IMR-90 (cell line): Measurements from ENCODE around the gene NHP2. TPM values are rescaled to one million over a fixed set of nuclear protein-coding genes. Genes with fewer than 3 reads are reported as not detected.

Experiments
- ATAC-seq: fragments of 200-7000 bp; cut with Tn5 transposase; 2 replicates; pipeline ENCODE4 v1.9.1; 2020; ENCODE audit warnings: low read depth, mild to moderate bottlenecking, moderate library complexity
- BruUV-seq: library from RNA; stranded (reverse); fragments of 400-500 nt; replicated peaks from 2 replicates; lab custom pipeline; 2021; lab: Mats Ljungman, UMichigan
- CTCF ChIA-PET: fragments of 300-600 bp; formaldehyde crosslinking; extraction: SDS; loops from one replicate; lab custom pipeline; 2021; ENCODE audit warnings: antibody characterized with exemption; lab: Yijun Ruan, JAX
- POLR2A ChIA-PET: fragments of 300-600 bp; sonication (Branson Sonifier 250); formaldehyde crosslinking; loops from one replicate; lab custom pipeline; 2022; ENCODE audit warnings: antibody characterized with exemption; ENCODE audit not compliant: unreplicated experiment; lab: Charles Lee
- DNase-seq: peaks from one replicate; pipeline ENCODE4 v3.0.0; 2013
- H2AFZ ChIP-seq: replicated peaks from 2 replicates; pipeline ENCODE3; 2013; ENCODE audit warnings: low read length, mild to moderate bottlenecking; ENCODE audit not compliant: poor library complexity
- H2AK5ac ChIP-seq: 2 replicates; pipeline ENCODE4 v1.6.1; 2013; ENCODE audit warnings: low read depth, low read length, inconsistent platforms
- H2AK9ac ChIP-seq: replicated peaks from 2 replicates; pipeline ENCODE3; 2013; ENCODE audit warnings: mild to moderate bottlenecking, low read depth, low read length, moderate library complexity; ENCODE audit not compliant: poor library complexity
- H2BK120ac ChIP-seq: 2 replicates; pipeline ENCODE4 v1.6.1; 2013; ENCODE audit warnings: low read depth, low read length, inconsistent platforms
- H2BK15ac ChIP-seq: 3 replicates; pipeline ENCODE4 v1.6.1; 2013; ENCODE audit warnings: low read depth, low read length, inconsistent platforms
- H2BK20ac ChIP-seq: 2 replicates; pipeline ENCODE4 v1.6.1; 2013; ENCODE audit warnings: low read depth, mild to moderate bottlenecking, inconsistent platforms, low read length, moderate library complexity
- H2BK5ac ChIP-seq: 2 replicates; pipeline ENCODE4 v1.6.1; 2013; ENCODE audit warnings: mild to moderate bottlenecking, low read depth, low read length, inconsistent platforms; ENCODE audit not compliant: poor library complexity, severe bottlenecking
- H3K14ac ChIP-seq: replicated peaks from 2 replicates; pipeline ENCODE4 v1.6.1; 2013; ENCODE audit warnings: low read depth, low read length, inconsistent platforms
- H3K18ac ChIP-seq: 2 replicates; pipeline ENCODE4 v1.6.1; 2013; ENCODE audit warnings: low read depth, low read length, control low read depth
- H3K23ac ChIP-seq: 2 replicates; pipeline ENCODE4 v1.6.1; 2013; ENCODE audit warnings: low read depth, low read length, inconsistent platforms
- H3K27ac ChIP-seq: 2 replicates; pipeline ENCODE4 v1.5.1; 2013; ENCODE audit warnings: mild to moderate bottlenecking, control low read depth, low read length; ENCODE audit not compliant: insufficient read depth
- H3K27me3 ChIP-seq: 2 replicates; pipeline ENCODE4 v1.6.1; 2013; ENCODE audit warnings: low read length; ENCODE audit not compliant: control insufficient read depth, insufficient read depth
- H3K36me3 ChIP-seq: 2 replicates; pipeline ENCODE4 v1.6.1; 2013; ENCODE audit warnings: low read length, mixed read lengths; ENCODE audit not compliant: control insufficient read depth, insufficient read depth
- H3K4ac ChIP-seq: 2 replicates; pipeline ENCODE4 v1.6.1; 2013; ENCODE audit warnings: low read depth, low read length, inconsistent platforms
- H3K4me1 ChIP-seq: 2 replicates; pipeline ENCODE4 v1.6.1; 2013; ENCODE audit warnings: low read length, mixed read lengths; ENCODE audit not compliant: control insufficient read depth, insufficient read depth
- H3K4me2 ChIP-seq: 2 replicates; pipeline ENCODE4 v1.6.1; 2013; ENCODE audit warnings: low read depth, mild to moderate bottlenecking, control low read depth, low read length, moderate library complexity
- H3K4me3 ChIP-seq: 2 replicates; pipeline ENCODE4 v1.5.1; 2013; ENCODE audit warnings: low read depth, mild to moderate bottlenecking, control low read depth, low read length, moderate library complexity; ENCODE audit not compliant: insufficient read depth
- H3K56ac ChIP-seq: 2 replicates; pipeline ENCODE4 v1.6.1; 2013; ENCODE audit warnings: low read length, inconsistent platforms; ENCODE audit not compliant: insufficient read depth; ENCODE audit errors: extremely low read depth
- H3K79me1 ChIP-seq, 2 experiments: 2 replicates each; pipeline ENCODE4 v1.6.1; 2013; ENCODE audit warnings: low read length in 2 of 2, inconsistent platforms in 1 of 2, low read depth in 1 of 2
- H3K9ac ChIP-seq: 2 replicates; pipeline ENCODE4 v1.6.1; 2013; ENCODE audit warnings: low read depth, low read length, control low read depth
- H3K9me1 ChIP-seq: 2 replicates; pipeline ENCODE4 v1.6.1; 2013; ENCODE audit warnings: low read length, inconsistent platforms; ENCODE audit not compliant: insufficient read depth
- H3K9me3 ChIP-seq: 2 replicates; pipeline ENCODE4 v1.6.1; 2013; ENCODE audit warnings: low read length; ENCODE audit not compliant: control insufficient read depth, insufficient read depth
- H4K20me1 ChIP-seq: 2 replicates; pipeline ENCODE4 v1.6.1; 2013; ENCODE audit warnings: low read length, inconsistent platforms; ENCODE audit not compliant: insufficient read depth
- H4K5ac ChIP-seq: 2 replicates; pipeline ENCODE4 v1.6.1; 2013; ENCODE audit warnings: mild to moderate bottlenecking, low read depth, low read length, control low read depth
- H4K8ac ChIP-seq, 2 experiments: 2 replicates each; pipeline ENCODE4 v1.6.1; 2013; ENCODE audit warnings: low read depth in 2 of 2, low read length in 2 of 2, control low read depth in 1 of 2, inconsistent platforms in 1 of 2
- H4K91ac ChIP-seq: 2 replicates; pipeline ENCODE4 v1.6.1; 2013; ENCODE audit warnings: low read depth, low read length, inconsistent platforms; ENCODE audit not compliant: insufficient read depth
- ELK1 ChIP-seq: fragments of 150-350 bp; IDR thresholded peaks from 2 replicates; pipeline ENCODE4 v1.6.1; 2016; ENCODE audit warnings: low read depth, mild to moderate bottlenecking, low read length, moderate library complexity, borderline replicate concordance
- MAFK ChIP-seq: IDR thresholded peaks from 2 replicates; pipeline ENCODE4 v1.6.1; 2012; ENCODE audit warnings: low read depth, low read length, improper control_type of control experiment
- MAZ ChIP-seq: IDR thresholded peaks from 2 replicates; pipeline ENCODE4 v1.6.1; 2012; ENCODE audit warnings: low read depth, mild to moderate bottlenecking, low read length, improper control_type of control experiment, moderate library complexity, borderline replicate concordance
- MXI1 ChIP-seq: IDR thresholded peaks from 2 replicates; pipeline ENCODE4 v1.6.1; 2012; ENCODE audit warnings: low read depth, mild to moderate bottlenecking, low read length, moderate library complexity, borderline replicate concordance
- NFE2L2 ChIP-seq: fragments of 150-350 bp; IDR thresholded peaks from 2 replicates; pipeline ENCODE4 v1.6.1; 2016; ENCODE audit warnings: low read depth, mild to moderate bottlenecking, low read length
- POLR2A ChIP-seq: IDR thresholded peaks from 2 replicates; pipeline ENCODE4 v1.6.1; 2012; ENCODE audit warnings: mild to moderate bottlenecking, low read depth, low read length
- RAD21 ChIP-seq: IDR thresholded peaks from 2 replicates; pipeline ENCODE4 v1.6.1; 2012; ENCODE audit warnings: low read length, improper control_type of control experiment
- RCOR1 ChIP-seq: IDR thresholded peaks from 2 replicates; pipeline ENCODE4 v1.6.1; 2012; ENCODE audit warnings: mild to moderate bottlenecking, low read length, improper control_type of control experiment; ENCODE audit not compliant: insufficient replicate concordance
- SMC3 ChIP-seq: fragments of 150-350 bp; IDR thresholded peaks from 2 replicates; pipeline ENCODE4 v1.6.1; 2016; ENCODE audit warnings: low read depth, mild to moderate bottlenecking, antibody characterized with exemption, low read length, moderate library complexity
- WGBS, 2 experiments: methylation state at CpG; one replicate each; pipeline versions ENCODE4 v1.1.5 to v1.1.7; 2013; ENCODE audit warnings: missing lambda C conversion rate in 2 of 2; ENCODE audit not compliant: insufficient read length in 1 of 2; ENCODE audit errors: extremely low coverage in 2 of 2; 5-methylcytosine and 5-hydroxymethylcytosine counted together
- dilution Hi-C: fragments of 300-500 bp; cut with HindIII; formaldehyde crosslinking; loops from one replicate; pipeline ENCODE4 v1.14.3; 2018; ENCODE audit warnings: low sequenced_read_pairs; ENCODE audit not compliant: unreplicated experiment
- in situ Hi-C: fragments of 300-500 bp; cut with MboI; formaldehyde crosslinking; loops from 3 replicates; pipeline ENCODE4 v1.14.3; 2019; ENCODE audit warnings: low sequenced_read_pairs, inconsistent platforms, mixed read lengths
- intact Hi-C: fragments of 100-400 bp; cut with micrococcal nuclease; formaldehyde crosslinking; loops from 2 replicates; pipeline ENCODE4 v1.10.0; 2022
- polyA plus RNA-seq, 3 experiments: library from polyadenylated mRNA; depleted of rRNA; stranded (reverse); fragments of >200 nt; gene quantifications; 2 replicates each; pipeline ENCODE4 v1.2.3, GENCODE V29; 2012; ENCODE audit warnings: low replicate concordance in 1 of 3
- total RNA-seq: library from RNA; depleted of rRNA; stranded (reverse); fragments of >200 nt; gene quantifications from 2 replicates; pipeline ENCODE4 v1.2.3, GENCODE V29; 2012
- TF ChIP-seq, protein P1 (sequence below): fragments of 150-350 bp; IDR thresholded peaks from 2 replicates; pipeline ENCODE4 v1.6.1; 2017; ENCODE audit warnings: mild to moderate bottlenecking, antibody characterized with exemption, low read length, low read depth
- TF ChIP-seq, protein P2 (sequence below): conservative IDR thresholded peaks from 2 replicates; pipeline ENCODE4 v1.5.1; 2012; ENCODE audit warnings: mild to moderate bottlenecking, low read depth, low read length, improper control_type of control experiment

Gene NHP2
- total and polyA plus RNA-seq, 2 of the 4 experiments (the other 2 are of a cell fraction) = 180 to 278 TPM

- Histone ChIP-seq H3K36me3 (no peaks in the 10 kb centered on the region), H2AK9ac (no peak overlapping the region), H4K5ac (no peak overlapping the region), H2BK5ac (no peak overlapping the region), H3K9ac (no peak overlapping the region), H2BK20ac (no peak overlapping the region), H3K27me3 (peaks cover 23% of the 10 kb centered on the region; the same call in 1 of the 2 replicates), H3K4me1 (no peaks in the 10 kb centered on the region), H3K9me1 (no peaks in the 10 kb centered on the region), H3K4me3 (no peak overlapping the region), H3K14ac (no peak overlapping the region), H2AFZ (no peak overlapping the region), H3K9me3 (peaks cover 5% of the 10 kb centered on the region; the same call in 1 of the 2 replicates), H3K56ac (no peak overlapping the region), H3K27ac (no peak overlapping the region), H2BK15ac (no peak overlapping the region), H2AK5ac (no peak overlapping the region), H3K18ac (no peak overlapping the region), H4K91ac (no peak overlapping the region), H4K8ac (no peak overlapping the region), H3K4ac (no peak overlapping the region), H3K79me1 (no peaks in the 10 kb centered on the region), H4K20me1 (no peaks in the 10 kb centered on the region), H3K4me2 (no peak overlapping the region), H2BK120ac (no peak overlapping the region), H3K23ac (no peak overlapping the region)
- ChIA-PET POLR2A (no interaction called here), CTCF (no interaction called here)
- TF ChIP-seq RCOR1 (no peak), ELK1 (no peak), RAD21 (no peak), NFE2L2 (no peak), SMC3 (no peak), MAFK (no peak), POLR2A (no peak), MAZ (no peak), MXI1 (no peak)
- TF ChIP-seq, protein P1, sequence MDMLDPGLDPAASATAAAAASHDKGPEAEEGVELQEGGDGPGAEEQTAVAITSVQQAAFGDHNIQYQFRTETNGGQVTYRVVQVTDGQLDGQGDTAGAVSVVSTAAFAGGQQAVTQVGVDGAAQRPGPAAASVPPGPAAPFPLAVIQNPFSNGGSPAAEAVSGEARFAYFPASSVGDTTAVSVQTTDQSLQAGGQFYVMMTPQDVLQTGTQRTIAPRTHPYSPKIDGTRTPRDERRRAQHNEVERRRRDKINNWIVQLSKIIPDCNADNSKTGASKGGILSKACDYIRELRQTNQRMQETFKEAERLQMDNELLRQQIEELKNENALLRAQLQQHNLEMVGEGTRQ = no peak
- TF ChIP-seq, protein P2, sequence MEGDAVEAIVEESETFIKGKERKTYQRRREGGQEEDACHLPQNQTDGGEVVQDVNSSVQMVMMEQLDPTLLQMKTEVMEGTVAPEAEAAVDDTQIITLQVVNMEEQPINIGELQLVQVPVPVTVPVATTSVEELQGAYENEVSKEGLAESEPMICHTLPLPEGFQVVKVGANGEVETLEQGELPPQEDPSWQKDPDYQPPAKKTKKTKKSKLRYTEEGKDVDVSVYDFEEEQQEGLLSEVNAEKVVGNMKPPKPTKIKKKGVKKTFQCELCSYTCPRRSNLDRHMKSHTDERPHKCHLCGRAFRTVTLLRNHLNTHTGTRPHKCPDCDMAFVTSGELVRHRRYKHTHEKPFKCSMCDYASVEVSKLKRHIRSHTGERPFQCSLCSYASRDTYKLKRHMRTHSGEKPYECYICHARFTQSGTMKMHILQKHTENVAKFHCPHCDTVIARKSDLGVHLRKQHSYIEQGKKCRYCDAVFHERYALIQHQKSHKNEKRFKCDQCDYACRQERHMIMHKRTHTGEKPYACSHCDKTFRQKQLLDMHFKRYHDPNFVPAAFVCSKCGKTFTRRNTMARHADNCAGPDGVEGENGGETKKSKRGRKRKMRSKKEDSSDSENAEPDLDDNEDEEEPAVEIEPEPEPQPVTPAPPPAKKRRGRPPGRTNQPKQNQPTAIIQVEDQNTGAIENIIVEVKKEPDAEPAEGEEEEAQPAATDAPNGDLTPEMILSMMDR = no peak
- in situ Hi-C loops = no loop called here
- no TSS peak for BruUV-seq
- no peak for DNase-seq
- no CpG with 5 or more reads among the region's 7 CpGs for WGBS, 2 experiments
- intact Hi-C loops = no loop called here
- no peak for ATAC-seq
- dilution Hi-C loops = no loop called here
These were observed 40.3 kb upstream of the NHP2 start for GRCh38 chr5:178194026-178194425.
